Hypothalamus (tissue), 51 donors: Measurements from ENCODE around the gene ELL2.

Experiments
- DNase-seq, 51 donors: peaks; one replicate each; lab custom pipeline; 2025; lab: John Stamatoyannopoulos, UW

The ELL2 gene

GRCh38 chr5:95957561-95958203 lies 4.0 kb downstream of the ELL2 start:
- no peak for DNase-seq

GRCh38 chr5:95956900-95957293 lies 4.8 kb downstream of the ELL2 start:
- no peak for DNase-seq

- peak in 4 of 51 donors; percentile 5 to 13 (median 11) for DNase-seq
Measured at GRCh38 chr5:95956021-95956899, 5.4 kb downstream of the ELL2 start.

GRCh38 chr5:95954716-95955115 lies 6.9 kb downstream of the ELL2 start:
- no peak for DNase-seq

GRCh38 chr5:95953021-95953702 lies 8.5 kb downstream of the ELL2 start:
- no peak for DNase-seq

GRCh38 chr5:95951916-95952315 lies 9.7 kb downstream of the ELL2 start:
- DNase-seq: no peak

- DNase-seq: no peak
Measured at GRCh38 chr5:95949810-95950209, 11.8 kb downstream of the ELL2 start.

GRCh38 chr5:95948631-95949030 lies 13.0 kb downstream of the ELL2 start:
- DNase-seq: no peak

- no peak for DNase-seq
Measured at GRCh38 chr5:95946451-95946850, 15.2 kb downstream of the ELL2 start.

GRCh38 chr5:95942968-95943367 lies 18.7 kb downstream of the ELL2 start:
- no peak for DNase-seq

- DNase-seq: no peak
Measured at GRCh38 chr5:95942414-95942813, 19.2 kb downstream of the ELL2 start.

GRCh38 chr5:95941756-95942155 lies 19.9 kb downstream of the ELL2 start:
- DNase-seq: no peak

- DNase-seq: peak in 32 of 51 donors; percentile 6 to 73 (median 36)
Measured at GRCh38 chr5:95940758-95941682, 20.6 kb downstream of the ELL2 start.

- DNase-seq: peak in 1 of 51 donors; percentile 43
Measured at GRCh38 chr5:95939465-95939864, 22.2 kb downstream of the ELL2 start.

- DNase-seq: no peak
Measured at GRCh38 chr5:95938766-95939165, 22.9 kb downstream of the ELL2 start.

GRCh38 chr5:95938347-95938746 lies 23.3 kb downstream of the ELL2 start:
- no peak for DNase-seq

GRCh38 chr5:95937607-95938152 lies 24.0 kb downstream of the ELL2 start:
- no peak for DNase-seq

- DNase-seq: no peak
Measured at GRCh38 chr5:95936812-95937397, 24.7 kb downstream of the ELL2 start.

- no peak for DNase-seq
Measured at GRCh38 chr5:95935553-95936100, 26.0 kb downstream of the ELL2 start.
